ENCODE measurements around the gene MYO3A.

MYO3A gene

DNA sequence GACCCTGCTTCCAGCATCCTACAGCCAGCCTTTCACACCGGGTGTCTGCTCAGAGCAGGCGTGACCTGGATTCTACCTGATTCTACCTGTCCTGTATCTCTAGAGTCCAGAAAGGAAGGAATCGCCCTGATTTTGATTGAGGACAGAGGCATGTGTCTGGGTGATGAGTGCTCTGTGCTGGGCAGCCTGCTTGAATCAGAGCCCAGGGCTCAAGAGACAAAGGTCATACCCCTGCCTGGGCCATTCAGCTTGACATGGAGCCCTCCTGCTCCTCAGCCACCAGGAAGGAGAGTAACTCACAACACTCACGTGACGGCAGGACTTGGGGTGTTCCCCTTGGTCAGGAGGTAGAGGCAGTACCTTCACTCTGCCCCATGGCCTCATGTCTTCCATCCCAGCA, 293.8 kb downstream of the MYO3A start:
- in situ Hi-C loops (cut with MboI; ENCODE audit: low pct_unique_long_range_greater_than_20kb, low sequenced_read_pairs) = no loop called here
- no peak for DNase-seq

DNA sequence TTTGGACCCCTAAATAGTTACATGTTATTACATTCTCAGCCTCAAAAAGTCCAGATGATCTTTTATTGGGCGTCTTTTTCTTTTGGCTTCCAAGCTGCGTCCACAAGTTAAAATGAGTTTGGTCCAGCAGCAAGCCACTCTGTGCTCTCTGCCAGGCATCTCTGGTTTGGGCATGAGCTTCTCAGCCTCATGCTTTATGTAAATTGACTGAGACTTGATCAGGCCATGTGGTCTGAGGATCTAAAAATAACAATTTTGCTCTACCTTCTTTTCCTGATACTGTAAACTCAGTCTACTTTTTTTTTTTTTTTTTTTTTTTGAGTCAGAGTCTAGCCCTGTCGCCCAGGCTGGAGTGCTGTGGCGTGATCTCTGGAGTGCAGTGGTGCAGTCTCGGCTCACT, 298.1 kb downstream of the MYO3A start:
- in situ Hi-C loops (cut with MboI; ENCODE audit: low pct_unique_long_range_greater_than_20kb, low sequenced_read_pairs) = no loop called here
- no peak for DNase-seq

GRCh38 chr10:26235761-26236160, 301.7 kb downstream of the MYO3A start:
- no peak for DNase-seq
- in situ Hi-C loops (cut with MboI; ENCODE audit: low pct_unique_long_range_greater_than_20kb, low sequenced_read_pairs) = no loop called here

- no peak for DNase-seq
- in situ Hi-C loops (cut with MboI; ENCODE audit: low pct_unique_long_range_greater_than_20kb, low sequenced_read_pairs) = no loop called here
Measured at GRCh38 chr10:26238378-26238777, 304.3 kb downstream of the MYO3A start.

DNA sequence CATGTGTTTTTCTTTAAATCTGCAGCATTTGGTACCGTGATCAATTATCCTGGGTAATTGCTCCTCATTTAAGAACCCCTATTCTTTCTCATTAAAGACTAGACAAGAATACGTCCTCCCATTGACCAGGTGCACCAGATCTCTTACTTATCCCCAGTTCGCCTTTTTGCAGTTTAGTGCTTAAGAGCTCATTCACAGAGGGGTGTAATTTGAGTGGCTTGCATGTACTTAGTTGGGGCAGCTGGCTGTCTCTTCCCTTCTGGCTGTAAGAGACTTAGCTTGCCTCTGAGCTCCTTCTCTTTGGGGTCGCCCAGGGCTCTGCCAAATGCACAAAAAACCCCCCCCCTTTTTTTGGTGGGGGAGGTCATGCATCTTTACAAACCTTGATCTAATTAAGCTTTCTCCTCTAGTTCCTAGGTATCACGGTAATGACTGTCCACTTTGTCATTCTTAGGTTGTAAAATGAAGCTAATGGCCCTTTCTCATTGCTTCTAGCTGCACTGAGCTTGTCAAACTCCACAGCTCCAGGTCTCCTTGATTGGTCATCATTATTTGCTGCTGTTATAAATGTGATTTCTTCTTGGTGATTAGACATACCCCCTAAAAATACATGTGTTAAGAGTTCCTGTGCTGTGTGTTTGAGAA, 308.8 kb downstream of the MYO3A start:
- no peak for DNase-seq
- in situ Hi-C loops (cut with MboI; ENCODE audit: low pct_unique_long_range_greater_than_20kb, low sequenced_read_pairs) = no loop called here

GRCh38 chr10:26243351-26243720, 309.3 kb downstream of the MYO3A start:
- in situ Hi-C loops (cut with MboI; ENCODE audit: low pct_unique_long_range_greater_than_20kb, low sequenced_read_pairs) = no loop called here
- no peak for DNase-seq

- in situ Hi-C loops (cut with MboI; ENCODE audit: low pct_unique_long_range_greater_than_20kb, low sequenced_read_pairs) = no loop called here
- DNase-seq = no peak
Measured at GRCh38 chr10:26249681-26250080, 315.7 kb downstream of the MYO3A start.

DNA sequence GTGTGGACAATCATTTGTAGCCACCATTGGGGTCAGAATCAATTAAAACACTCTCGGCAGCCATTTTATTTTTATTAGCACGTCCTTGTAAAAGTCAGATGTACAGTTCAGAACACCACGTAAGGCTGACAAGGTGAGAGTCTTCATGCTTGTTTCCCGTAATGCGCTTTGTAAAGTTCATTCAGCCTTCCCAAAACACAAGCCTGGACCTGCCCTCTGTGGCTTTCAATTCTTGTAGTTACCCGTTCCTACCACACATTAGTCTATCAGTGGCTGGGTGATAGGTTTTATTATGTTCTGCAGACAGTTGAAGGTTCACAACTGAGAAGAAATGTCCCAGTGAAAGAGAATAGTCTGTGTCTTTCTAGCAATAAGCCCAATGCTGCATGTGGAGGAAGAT, 317.9 kb downstream of the MYO3A start:
- in situ Hi-C loops (cut with MboI; ENCODE audit: low pct_unique_long_range_greater_than_20kb, low sequenced_read_pairs) = no loop called here
- DNase-seq = no peak

DNA sequence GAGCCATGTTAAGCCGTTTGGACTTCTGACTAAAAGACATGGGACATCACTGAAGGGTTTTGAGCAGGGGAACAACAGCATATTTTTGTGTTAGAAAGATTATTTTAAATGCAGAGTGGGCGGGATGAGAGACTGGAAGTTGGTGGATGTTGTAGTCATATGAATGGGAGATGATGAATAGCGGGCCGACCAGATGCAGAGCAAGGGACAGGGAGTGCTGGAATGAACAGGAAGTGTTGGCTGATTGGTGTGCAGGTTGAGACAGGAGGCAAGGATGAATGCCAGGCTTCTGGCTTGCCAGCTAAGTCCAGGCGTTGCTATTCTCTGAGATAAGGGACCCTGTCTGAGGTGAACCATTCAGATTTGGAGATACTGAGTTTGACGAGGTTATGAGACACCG, 320.6 kb downstream of the MYO3A start:
- in situ Hi-C loops (cut with MboI; ENCODE audit: low pct_unique_long_range_greater_than_20kb, low sequenced_read_pairs) = no loop called here
- no peak for DNase-seq

DNA sequence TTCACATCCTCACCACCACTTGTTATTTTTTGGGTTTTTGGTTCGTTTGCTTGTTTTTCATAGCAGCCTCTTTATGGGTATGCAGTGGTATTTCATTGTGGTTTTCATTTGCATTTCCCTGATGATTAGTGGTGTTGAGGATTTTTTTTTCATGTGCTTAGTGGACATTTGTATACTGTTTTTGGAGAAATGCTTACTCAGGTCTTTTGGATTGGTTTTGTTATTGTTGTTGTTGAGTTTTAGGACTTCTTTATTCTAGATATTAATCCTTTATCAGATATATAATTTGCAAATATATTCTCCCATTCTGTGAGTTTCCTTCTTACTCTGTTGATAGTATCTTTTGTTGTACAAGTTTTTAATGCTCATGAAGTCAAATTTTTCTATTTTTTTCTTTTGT, 325.3 kb downstream of the MYO3A start:
- in situ Hi-C loops (cut with MboI; ENCODE audit: low pct_unique_long_range_greater_than_20kb, low sequenced_read_pairs) = no loop called here
- no peak for DNase-seq
